Transverse colon (tissue), 4 donors: ENCODE results near the gene KMT2E.

Experiments used
- CTCF ChIP-seq, 5 experiments: fragments of 200-600 bp in 3 of 5; fragments of 450-650 bp in 2 of 5; sonication (generic) in 3 of 5; IDR thresholded peaks; 1 replicate in 2 of 5; 2 replicates in 3 of 5; pipeline ENCODE4 v1.5.1; 2016 to 2017; ENCODE audit warnings: antibody characterized with exemption in 5 of 5, inconsistent platforms in 3 of 5, mild to moderate bottlenecking in 2 of 5, moderate library complexity in 1 of 5
- POLR2AphosphoS5 ChIP-seq, 3 donors: sonication (generic); formaldehyde crosslinking; IDR thresholded peaks; one replicate each; pipeline ENCODE4 v1.6.1; 2016; ENCODE audit warnings: antibody characterized with exemption in 3 of 3

- no peak for TF ChIP-seq CTCF (IDR thresholded peaks at IDR 0.05)
- TF ChIP-seq POLR2AphosphoS5 (IDR thresholded peaks at IDR 0.05) = no peak
Measured at GRCh38 chr7:105067691-105068090, 53.7 kb downstream of the KMT2E start.
